Activated T-cell treated with anti-CD3 and anti-CD28 coated beads, Interleukin-2, amount 50 U/mL, for 72 hours (primary cell): ENCODE measurements around the gene ABCD3. TPM values are rescaled to one million over a fixed set of nuclear protein-coding genes. Genes with fewer than 3 reads are reported as not detected.

Experiments
- ATAC-seq, 2 donors: fragments of 150-1000 bp; cut with Tn5 transposase; replicated peaks in 1 of 2; 2 replicates each; pipeline ENCODE4 v1.10.0; 2021; ENCODE audit warnings: moderate library complexity in 2 of 2, mild to moderate bottlenecking in 1 of 2
- DNase-seq, 2 donors: peaks; one replicate each; pipeline ENCODE4 v3.0.0; 2021 to 2022; ENCODE audit warnings: mixed read lengths in 1 of 2
- H3K27ac Mint-ChIP-seq: one replicate; pipeline ENCODE4 v1.8.0; 2022; ENCODE audit warnings: mild to moderate bottlenecking, moderate library complexity, mixed read lengths
- H3K27me3 Mint-ChIP-seq: one replicate; pipeline ENCODE4 v1.8.0; 2022; ENCODE audit warnings: low read depth, mixed read lengths
- H3K36me3 Mint-ChIP-seq, 2 donors: one replicate each; pipeline ENCODE4 v1.8.0; 2022; ENCODE audit warnings: mixed read lengths in 2 of 2, mild to moderate bottlenecking in 1 of 2; ENCODE audit not compliant: insufficient read depth in 2 of 2
- H3K4me1 Mint-ChIP-seq: one replicate; pipeline ENCODE4 v1.8.0; 2022; ENCODE audit warnings: low read depth, mixed read lengths
- H3K4me3 Mint-ChIP-seq, 2 donors: one replicate each; pipeline ENCODE4 v1.8.0; 2022; ENCODE audit warnings: mild to moderate bottlenecking in 2 of 2, mixed read lengths in 2 of 2, moderate library complexity in 2 of 2
- H3K9me3 Mint-ChIP-seq, 2 donors: one replicate each; pipeline ENCODE4 v1.8.0; 2022; ENCODE audit warnings: mixed read lengths in 2 of 2
- total RNA-seq, 2 donors: library from RNA; stranded (reverse); gene quantifications; one replicate each; pipeline ENCODE4 v1.2.3, GENCODE V29; 2022

Gene ABCD3
- total RNA-seq, 2 donors from 2014 or later: 38.0 to 55.3 TPM

DNA sequence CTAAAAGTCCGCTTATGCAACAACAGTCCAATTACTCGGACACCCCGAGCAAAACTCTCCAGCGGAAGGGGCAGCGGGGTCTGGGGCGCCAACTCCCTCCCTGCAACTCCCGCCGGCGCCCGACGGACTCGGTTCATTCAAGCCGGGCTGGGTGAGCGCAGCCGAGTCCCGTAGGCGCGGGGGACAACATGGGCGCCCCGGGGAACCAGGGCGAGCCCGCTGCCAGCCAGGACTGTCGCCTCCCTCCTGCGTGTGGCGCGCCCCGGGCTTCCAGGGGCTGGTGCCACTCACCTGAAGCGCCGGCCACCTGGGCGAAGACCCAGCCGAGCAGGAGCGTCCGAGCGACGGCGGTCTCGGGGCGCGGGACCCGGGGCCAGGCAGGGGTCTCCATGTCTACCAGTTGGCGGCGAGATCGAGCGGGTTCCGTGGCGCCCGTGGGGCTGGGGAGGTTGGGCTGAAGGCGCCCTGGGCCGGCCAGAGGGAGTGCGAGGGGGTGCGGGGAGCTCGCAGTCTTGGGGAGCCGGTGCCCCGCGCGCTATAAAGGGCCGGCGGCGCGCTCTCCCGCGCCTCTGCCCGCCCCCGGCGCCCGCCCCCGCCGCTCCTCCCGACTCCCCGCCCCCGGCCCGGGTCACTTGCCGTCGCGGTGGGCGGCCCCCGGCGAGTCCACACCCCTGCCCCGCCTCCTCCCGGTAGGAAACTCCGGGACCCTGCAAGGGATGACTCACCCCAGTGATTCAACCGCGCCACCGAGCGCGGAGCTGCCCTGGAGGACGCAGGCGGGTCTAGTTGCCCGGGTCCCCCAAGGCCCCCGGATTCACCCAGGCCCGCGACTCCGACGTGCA is 123.3 kb downstream of the ABCD3 start, which contains the start of gene F3:
Gene F3 (minus strand): TSS at position 514 of the 842 bp plus-strand sequence. CDS start 123 bp downstream, at position 391.
- Mint-ChIP-seq H3K4me3 (peak within 1 kb of the TSS; percentile 89 to 91), H3K4me1 (peaks cover 26% of the 10 kb centered on the region), H3K9me3 (no peaks in the 10 kb centered on the region), H3K36me3 (no peaks in the 10 kb centered on the region), H3K27me3 (peaks cover 80% of the 10 kb centered on the region), H3K27ac (peak within 1 kb of the TSS; percentile 44)
- DNase-seq (peak; percentile 88 to 93), ATAC-seq (peak; percentile 99)

- peak overlapping the region; percentile 89 to 91 for H3K4me3 Mint-ChIP-seq
- peak; percentile 20 to 24 for ATAC-seq
- no peak for DNase-seq
These were observed 124.1 kb downstream of the ABCD3 start for GRCh38 chr1:94542088-94542870.

DNA sequence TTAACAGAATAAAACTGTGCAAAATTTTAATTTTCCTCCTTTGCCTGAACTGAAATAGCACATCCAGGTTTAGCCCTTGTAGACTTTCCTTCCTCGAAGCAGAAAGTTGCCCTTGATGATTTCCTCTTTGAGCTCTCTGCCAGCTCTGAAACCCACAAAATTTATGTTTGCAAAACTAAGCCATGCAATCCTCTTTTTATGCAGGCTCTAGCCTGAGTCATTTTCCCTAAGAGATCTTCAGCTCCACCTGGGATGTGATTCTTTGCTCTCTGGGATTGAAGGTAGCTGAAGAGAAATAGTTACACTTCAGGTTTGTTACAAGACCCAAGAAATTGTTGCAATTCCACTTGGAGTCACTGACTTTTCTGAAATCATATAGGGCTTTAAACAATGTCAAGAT is 124.8 kb downstream of the ABCD3 start:
- no peak for DNase-seq
- H3K4me1 Mint-ChIP-seq: peaks cover 26% of the 10 kb centered on the region
- no peaks in the 10 kb centered on the region for H3K9me3 Mint-ChIP-seq
- ATAC-seq: no peak
- H3K4me3 Mint-ChIP-seq: peak overlapping the region; percentile 6 to 89
- H3K27me3 Mint-ChIP-seq: peaks cover 84% of the 10 kb centered on the region
- H3K36me3 Mint-ChIP-seq: no peaks in the 10 kb centered on the region
- no peak overlapping the region for H3K27ac Mint-ChIP-seq

More at GRCh38 chr1:94542088-94542870, 124.1 kb downstream of the ABCD3 start:
- Mint-ChIP-seq H3K9me3 (no peaks in the 10 kb centered on the region), H3K36me3 (no peaks in the 10 kb centered on the region), H3K4me1 (peaks cover 26% of the 10 kb centered on the region), H3K27me3 (peaks cover 80% of the 10 kb centered on the region), H3K27ac (peak overlapping the region; percentile 44)

GRCh38 chr1:94543893-94544635 is 125.9 kb downstream of the ABCD3 start:
- H3K36me3 Mint-ChIP-seq: no peaks in the 10 kb centered on the region
- no peaks in the 10 kb centered on the region for H3K9me3 Mint-ChIP-seq

DNA sequence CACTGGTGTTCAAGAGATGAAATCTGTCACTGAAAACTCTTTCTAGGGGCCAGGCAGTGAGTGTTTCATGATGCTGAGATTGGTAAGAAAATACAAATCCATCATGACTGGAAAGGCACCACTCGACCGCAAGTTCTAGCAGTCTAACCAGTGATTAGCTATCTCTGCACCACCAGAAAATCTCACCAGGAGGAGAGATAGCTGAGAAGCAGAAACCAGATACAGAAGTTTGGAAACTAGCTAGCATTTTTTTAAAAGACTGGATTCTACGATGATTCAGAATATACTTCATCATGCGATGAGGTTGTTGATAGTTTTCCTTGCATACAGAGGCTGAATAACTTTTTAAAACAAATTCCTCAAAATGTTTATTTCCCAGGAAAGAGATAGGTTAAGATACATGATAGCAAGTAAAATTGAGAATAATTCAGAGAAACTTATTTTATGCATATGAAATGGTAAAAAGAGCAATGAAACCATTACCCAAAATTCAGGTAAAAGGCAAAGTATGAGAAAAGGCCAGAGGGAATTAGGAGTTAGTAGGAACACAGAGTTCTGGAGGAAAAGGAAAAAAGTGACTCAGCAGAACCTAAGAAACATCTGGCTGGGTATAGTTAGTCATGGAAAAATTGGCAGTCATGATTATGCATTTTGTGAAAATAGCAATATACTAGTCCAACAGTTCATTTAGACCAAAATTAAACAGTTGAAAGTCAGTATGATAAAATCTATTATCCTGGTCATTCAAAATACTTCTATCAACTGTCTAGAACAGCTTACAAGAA is 126.7 kb downstream of the ABCD3 start:
- Mint-ChIP-seq H3K4me1 (peaks cover 26% of the 10 kb centered on the region), H3K9me3 (no peaks in the 10 kb centered on the region), H3K27ac (no peak overlapping the region), H3K36me3 (no peaks in the 10 kb centered on the region), H3K27me3 (peaks cover 77% of the 10 kb centered on the region), H3K4me3 (no peak overlapping the region)
- DNase-seq (no peak), ATAC-seq (no peak)

More at GRCh38 chr1:94543893-94544635, 125.9 kb downstream of the ABCD3 start:
- no peak overlapping the region for H3K4me3 Mint-ChIP-seq
- no peak for ATAC-seq
- H3K4me1 Mint-ChIP-seq: peaks cover 26% of the 10 kb centered on the region
- H3K27me3 Mint-ChIP-seq: peaks cover 81% of the 10 kb centered on the region
- DNase-seq: no peak
- H3K27ac Mint-ChIP-seq: no peak overlapping the region

GRCh38 chr1:94549706-94550105 is 131.5 kb downstream of the ABCD3 start:
- H3K4me3 Mint-ChIP-seq: no peak overlapping the region
- H3K36me3 Mint-ChIP-seq: no peaks in the 10 kb centered on the region
- no peak overlapping the region for H3K27ac Mint-ChIP-seq
- no peak for DNase-seq
- H3K27me3 Mint-ChIP-seq: peaks cover 44% of the 10 kb centered on the region
- no peaks in the 10 kb centered on the region for H3K9me3 Mint-ChIP-seq
- ATAC-seq: no peak
- H3K4me1 Mint-ChIP-seq: no peaks in the 10 kb centered on the region

DNA sequence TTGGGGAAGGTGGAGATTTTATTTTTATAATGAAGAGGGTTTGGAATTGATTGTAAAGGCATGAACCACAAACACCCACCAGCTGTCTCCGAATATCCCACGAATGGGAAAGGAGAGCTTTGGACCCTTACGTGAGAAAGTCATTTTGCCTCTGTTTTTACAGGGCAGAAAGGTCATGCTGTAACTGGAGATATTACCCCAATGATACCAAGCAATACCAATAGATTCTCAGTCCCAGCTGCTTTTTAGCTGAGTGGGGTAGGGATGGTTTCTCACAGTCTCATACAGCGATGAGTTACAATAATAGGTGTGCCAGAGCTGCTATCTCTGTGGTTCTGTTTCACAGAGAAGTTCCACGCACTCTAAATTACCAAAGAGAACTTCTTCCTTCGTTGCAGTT is 132.2 kb downstream of the ABCD3 start:
- Mint-ChIP-seq H3K27me3 (peaks cover 38% of the 10 kb centered on the region), H3K4me1 (no peaks in the 10 kb centered on the region), H3K4me3 (no peak overlapping the region), H3K27ac (no peak overlapping the region), H3K36me3 (no peaks in the 10 kb centered on the region), H3K9me3 (no peaks in the 10 kb centered on the region)
- no peak for ATAC-seq
- no peak for DNase-seq

- Mint-ChIP-seq H3K27ac (no peak overlapping the region), H3K9me3 (no peaks in the 10 kb centered on the region), H3K4me3 (no peak overlapping the region), H3K4me1 (no peaks in the 10 kb centered on the region), H3K36me3 (no peaks in the 10 kb centered on the region), H3K27me3 (peaks cover 36% of the 10 kb centered on the region)
- no peak for ATAC-seq
- no peak for DNase-seq
These were observed 132.6 kb downstream of the ABCD3 start for GRCh38 chr1:94550800-94551241.

GRCh38 chr1:94551449-94551848 is 133.3 kb downstream of the ABCD3 start:
- H3K9me3 Mint-ChIP-seq: no peaks in the 10 kb centered on the region
- H3K27ac Mint-ChIP-seq: no peak overlapping the region
- no peaks in the 10 kb centered on the region for H3K4me1 Mint-ChIP-seq
- ATAC-seq (no peak), DNase-seq (no peak)
- peaks cover 30% of the 10 kb centered on the region for H3K27me3 Mint-ChIP-seq
- H3K36me3 Mint-ChIP-seq: no peaks in the 10 kb centered on the region
- H3K4me3 Mint-ChIP-seq: no peak overlapping the region

- no peaks in the 10 kb centered on the region for H3K4me1 Mint-ChIP-seq
- H3K36me3 Mint-ChIP-seq: no peaks in the 10 kb centered on the region
- H3K27ac Mint-ChIP-seq: no peak overlapping the region
- DNase-seq (no peak), ATAC-seq (no peak)
- no peak overlapping the region for H3K4me3 Mint-ChIP-seq
- no peaks in the 10 kb centered on the region for H3K9me3 Mint-ChIP-seq
- H3K27me3 Mint-ChIP-seq: peaks cover 23% of the 10 kb centered on the region
These were observed 133.9 kb downstream of the ABCD3 start for GRCh38 chr1:94552071-94552586.

DNA sequence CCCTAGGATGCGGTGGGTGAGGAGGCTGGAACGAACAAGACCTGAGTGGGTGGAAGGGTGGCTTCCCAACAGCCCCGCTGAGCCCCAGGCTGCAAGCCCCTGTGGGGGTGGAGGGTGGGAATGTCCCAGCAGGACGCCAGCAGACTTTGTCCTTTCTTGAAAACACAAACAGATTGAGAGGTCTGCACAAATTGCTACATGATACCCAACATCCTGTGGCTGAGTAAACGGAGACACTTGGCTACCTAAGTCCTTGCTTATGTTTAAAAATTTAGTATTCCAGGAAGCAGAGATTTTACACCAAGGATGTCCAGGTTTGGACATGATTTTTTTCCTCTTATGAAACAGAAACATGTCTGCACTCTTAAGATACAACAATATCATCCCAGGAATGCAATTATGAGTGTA is 135.1 kb downstream of the ABCD3 start:
- Mint-ChIP-seq H3K27ac (no peak overlapping the region), H3K4me1 (no peaks in the 10 kb centered on the region), H3K4me3 (no peak overlapping the region), H3K36me3 (no peaks in the 10 kb centered on the region), H3K9me3 (no peaks in the 10 kb centered on the region), H3K27me3 (peaks cover 13% of the 10 kb centered on the region)
- DNase-seq (no peak), ATAC-seq (no peak)

DNA sequence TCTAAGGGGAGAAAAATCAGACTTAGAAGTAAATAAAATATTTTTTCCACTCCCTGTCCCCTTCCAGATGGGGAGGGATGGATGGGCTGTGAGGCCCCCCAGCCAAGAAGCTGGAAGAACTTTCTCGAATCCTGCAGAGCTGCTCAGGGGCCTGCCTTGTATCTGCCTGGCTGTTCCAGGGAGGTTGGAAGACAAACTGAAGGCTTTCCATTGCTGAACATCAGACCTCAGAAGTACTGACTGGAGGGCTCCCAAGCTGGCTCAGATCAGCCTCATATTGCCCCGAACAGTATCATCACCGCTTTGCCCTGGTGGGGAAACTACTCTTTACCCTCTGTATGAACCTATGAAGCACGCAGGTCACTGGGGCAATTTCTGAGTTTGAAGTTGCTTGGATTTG is 135.7 kb downstream of the ABCD3 start:
- H3K27ac Mint-ChIP-seq: no peak overlapping the region
- ATAC-seq: no peak
- peaks cover 13% of the 10 kb centered on the region for H3K27me3 Mint-ChIP-seq
- no peaks in the 10 kb centered on the region for H3K9me3 Mint-ChIP-seq
- no peak overlapping the region for H3K4me3 Mint-ChIP-seq
- no peaks in the 10 kb centered on the region for H3K36me3 Mint-ChIP-seq
- no peak for DNase-seq
- H3K4me1 Mint-ChIP-seq: no peaks in the 10 kb centered on the region
